Measurements from ENCODE around the gene ATP8A1.
A peak's percentile ranks its signal among the peaks of the same experiment; 100 is the strongest.

Gene ATP8A1

DNA sequence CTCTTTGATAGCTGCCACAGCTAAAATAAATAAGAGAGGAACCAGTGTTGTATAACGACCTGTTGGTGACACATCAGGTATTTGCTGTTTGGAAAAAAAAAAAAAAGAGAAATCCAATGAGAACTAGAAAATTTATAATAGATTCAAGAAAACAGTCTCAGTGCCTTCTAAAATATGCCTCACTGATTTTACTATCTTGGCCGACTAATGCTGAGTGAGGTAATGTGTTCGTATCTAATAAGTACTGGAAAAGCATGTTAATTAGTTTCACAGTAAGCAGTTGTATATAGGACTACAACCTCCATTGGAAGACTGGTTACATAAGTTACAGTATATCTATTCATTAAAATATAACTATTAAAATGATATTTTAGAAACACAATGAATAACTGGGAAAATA, 32.4 kb downstream of the ATP8A1 start:
- no peak for DNase-seq

DNA sequence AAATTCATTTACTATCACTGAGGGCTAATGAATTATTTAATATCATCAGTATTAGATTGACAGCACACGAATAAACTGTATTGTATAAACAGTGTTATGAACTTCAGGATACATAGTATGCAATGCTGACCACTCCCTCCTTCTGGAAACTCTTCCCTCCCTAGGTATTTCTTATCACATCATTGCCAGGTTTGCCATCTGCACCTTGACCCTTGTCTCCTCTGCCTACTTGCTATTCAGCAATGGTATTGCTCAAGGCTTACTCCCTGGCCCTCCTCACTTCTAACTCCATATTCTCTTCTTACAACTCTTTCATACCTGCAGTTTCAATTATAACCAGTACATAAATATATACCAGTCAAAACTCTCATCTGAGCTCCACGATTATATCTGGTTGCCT, 38.9 kb downstream of the ATP8A1 start:
- DNase-seq, result no peak

DNA sequence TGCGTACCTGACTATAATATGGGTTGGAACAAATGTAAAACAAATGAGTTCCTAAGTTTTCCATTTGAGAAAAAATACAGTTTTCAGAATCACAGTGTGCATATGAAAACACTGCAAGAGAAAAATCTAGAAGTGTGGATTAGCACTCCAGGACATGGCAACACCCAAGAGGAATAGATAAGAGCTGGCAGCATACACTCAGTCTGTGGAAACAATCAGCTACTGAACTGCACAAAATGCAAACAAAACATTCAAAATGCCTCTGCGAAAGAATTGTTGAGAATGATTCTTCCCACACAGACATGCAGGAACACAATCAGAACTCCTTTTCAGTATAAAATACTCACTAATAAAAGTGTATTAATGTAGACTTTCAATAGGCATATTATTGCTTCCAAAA, 39.9 kb downstream of the ATP8A1 start:
- no peak for DNase-seq

DNA sequence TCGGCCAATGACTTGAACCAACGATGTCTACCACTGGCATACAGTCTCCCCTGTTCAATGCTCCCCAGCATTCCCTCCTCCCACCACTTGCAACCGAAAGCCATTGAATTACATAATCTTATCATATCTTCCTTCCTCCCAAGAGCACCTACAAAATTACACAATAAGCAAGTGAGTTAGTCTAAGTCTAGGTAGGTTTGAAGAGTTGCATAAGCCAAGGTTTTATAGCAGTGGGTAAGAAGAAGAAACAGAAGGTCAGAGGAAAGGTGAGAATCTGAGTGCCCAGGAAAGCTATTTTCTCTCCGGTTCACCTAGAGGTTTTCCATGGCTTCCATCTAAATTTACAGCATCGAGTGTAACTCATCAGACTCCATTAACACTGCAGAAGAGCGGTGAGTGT, 40.3 kb downstream of the ATP8A1 start:
- DNase-seq, result no peak

DNA sequence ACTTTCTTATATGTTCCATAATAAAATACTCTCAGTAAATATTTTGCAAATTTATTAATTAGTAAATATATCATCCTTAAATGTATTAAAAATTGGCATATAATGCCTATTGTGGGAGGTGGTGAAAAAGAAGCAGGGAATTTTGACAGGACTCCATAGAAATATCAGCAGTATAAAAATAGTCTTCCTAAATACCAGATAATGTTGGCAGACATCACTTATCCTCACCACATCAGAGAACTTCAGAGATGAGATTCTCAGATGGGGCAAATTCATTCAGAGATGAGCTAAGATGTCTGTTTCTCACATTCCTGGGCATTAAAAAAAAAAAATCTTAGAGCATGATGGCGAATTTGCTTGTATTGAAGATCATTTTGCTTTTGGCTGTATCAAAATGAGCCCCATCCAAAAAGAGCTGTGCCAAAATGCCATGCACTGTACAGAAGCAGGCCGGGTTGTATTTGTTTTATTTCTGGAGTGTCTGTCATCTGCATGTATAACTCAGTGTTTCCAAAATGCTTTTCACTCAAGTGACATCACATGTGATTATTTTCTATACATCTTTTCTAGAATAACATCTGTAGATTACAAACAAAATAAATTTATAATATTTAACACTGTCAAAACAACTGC, 41.7 kb downstream of the ATP8A1 start:
- no peak for DNase-seq

DNA sequence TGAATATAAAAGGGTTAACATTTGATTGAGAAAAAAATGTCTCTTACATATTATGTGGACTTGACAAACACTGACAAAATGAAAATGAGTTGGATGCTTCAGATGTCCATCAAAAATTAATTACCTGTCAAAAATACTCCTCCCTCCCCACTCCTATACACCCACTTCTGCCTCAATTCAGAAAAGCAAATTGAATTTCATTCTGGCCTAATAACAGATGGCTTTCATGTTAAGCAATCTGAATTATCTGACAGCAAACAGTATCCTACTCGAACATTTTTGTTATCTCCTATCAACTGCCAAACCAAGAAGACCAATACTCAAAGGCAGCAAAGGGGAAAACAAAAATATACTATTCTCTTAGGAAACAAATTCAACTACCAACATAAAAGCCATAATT, 44.0 kb downstream of the ATP8A1 start:
- no peak for DNase-seq

DNA sequence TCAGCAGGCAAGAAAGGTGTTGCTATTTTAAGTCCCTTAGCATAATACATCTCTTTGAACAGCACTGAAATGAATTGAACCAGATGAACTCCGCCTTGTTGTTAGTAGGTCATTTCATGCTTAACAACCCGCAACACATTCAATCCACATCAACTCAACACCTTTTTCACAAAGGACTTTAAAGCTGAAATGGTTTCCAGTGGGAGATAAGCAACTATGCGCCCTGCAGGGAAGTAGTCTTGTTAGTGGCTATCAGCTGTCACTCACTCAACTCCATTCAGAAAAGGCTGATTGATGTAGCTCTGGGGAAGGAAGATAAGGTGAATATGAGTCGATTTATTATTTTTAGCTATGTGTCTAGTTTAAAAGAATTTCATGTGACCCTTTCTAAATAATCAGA, 46.0 kb downstream of the ATP8A1 start:
- no peak for DNase-seq

DNA sequence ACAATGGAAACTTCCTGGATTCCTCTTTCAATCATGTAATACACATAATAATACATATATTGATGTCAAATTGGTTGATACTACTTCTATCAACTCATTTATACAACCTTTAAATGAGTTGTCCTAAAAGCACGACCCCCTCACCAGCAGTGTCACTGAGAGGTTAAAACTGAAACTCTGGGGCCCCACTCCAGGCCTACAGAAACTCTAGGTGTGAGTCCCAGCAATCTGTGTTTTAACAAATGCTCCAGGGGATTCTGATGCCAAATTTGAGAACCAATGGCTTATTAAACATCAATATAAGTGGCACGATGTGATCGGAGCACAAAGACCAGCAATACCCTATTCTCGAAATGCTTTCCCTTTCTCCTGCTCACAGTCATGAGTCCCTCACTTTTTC, 47.9 kb downstream of the ATP8A1 start:
- no peak for DNase-seq

DNA sequence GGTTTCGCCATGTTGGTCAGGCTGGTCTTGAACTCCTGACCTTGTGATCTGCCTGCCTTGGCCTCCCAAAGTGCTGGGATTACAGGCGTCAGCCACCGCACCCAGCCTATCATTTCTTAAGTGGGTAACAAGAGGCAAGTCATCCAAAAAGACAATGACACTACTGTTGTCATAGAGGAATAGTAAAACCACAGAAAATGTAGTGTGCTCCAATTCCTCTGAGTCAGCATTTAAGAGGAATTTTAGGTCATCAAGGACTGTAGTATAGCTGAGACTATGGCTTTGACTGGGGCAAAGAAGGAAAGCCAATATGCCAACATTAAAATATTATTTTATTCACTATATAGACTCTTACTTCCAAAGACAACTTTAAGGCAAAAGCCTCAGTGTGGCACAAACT, 48.4 kb downstream of the ATP8A1 start:
- no peak for DNase-seq

DNA sequence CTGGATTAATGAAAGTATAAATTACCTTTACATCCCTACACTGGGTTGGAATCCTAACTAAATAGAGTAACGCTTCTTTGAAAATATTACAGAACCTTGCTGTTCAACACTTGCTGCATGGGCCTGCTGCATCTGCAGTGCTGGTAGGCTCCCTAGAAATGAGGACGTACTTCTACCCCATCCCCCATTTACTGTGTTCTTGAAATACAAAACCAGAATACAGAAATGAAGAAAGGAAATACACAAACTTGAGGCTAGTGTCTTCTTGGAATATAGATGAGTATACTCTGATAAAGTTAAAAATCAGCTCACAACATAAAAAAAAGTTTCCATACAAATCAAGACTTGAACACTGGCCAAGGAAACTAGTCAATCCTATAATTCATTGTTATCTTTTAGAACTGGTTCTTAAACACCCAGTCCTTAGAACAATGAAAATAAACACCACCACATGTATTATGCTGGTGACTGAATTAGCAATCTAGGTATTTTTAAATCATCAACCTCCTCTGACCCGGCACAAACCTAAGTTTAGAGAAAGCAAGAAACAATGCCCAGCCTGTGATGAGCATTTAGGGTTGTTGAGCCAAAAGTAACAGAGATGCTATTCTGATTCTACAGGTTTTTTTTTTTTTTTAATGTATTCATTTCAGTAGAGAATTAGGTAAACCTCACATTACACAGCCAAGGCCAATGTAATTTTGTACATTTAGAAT, 49.7 kb downstream of the ATP8A1 start:
- no peak for DNase-seq

DNA sequence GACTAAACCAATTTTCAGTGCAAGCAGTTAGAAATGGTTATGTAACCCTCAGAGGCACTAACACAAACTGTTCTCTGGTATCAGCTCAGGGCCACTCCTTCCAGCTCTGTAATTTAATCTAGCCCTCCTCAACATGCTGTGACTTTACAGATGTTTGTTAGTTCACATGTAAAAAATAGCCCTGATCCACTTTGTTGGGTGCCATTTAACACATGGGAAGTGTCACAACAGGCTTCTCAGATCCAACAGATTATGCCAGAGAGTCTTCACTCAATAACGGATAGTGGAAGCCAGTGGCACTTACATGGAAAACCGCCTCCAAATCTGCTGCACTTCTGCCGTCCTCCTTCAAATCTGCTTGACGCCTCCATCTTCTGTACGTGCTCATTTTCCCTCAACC, 51.6 kb downstream of the ATP8A1 start:
- no peak for DNase-seq

DNA sequence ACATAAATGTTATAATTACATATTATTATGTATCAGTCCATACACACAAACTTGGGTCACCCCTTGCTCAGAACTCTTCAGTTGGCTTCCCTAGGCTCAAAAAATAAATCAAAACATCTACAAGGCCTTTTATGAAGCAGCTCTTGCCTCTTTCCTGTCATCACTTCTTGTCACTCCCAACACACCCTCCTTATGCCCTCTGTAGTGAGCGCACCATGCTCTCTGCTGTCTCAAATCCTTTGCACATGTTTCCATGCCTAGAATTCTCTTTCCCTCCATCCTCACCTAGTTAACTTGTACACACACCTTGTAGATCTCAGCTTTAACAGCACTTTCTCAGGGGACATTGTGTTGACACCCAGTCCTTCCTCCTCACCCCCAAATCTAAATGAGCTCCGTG, 53.0 kb downstream of the ATP8A1 start:
- no peak for DNase-seq

DNA sequence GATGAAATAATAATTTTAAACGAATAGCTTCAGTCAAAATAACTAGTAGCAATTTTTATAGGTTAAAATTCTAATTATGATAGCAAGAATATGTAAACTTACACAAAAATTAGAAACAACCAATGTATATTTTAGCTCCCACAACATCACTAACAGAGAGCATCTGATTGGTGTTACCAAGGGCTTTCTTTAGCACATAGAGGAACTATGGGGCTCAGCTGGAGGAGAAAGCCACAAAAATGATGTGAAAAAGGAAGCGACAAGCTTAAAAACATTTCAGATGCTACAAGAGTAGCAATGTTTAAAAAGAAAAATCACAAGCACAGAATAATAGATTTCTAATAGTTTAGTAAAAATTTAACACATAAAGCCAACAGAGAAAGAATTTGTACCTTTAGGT, 56.3 kb downstream of the ATP8A1 start:
- DNase-seq, result no peak

DNA sequence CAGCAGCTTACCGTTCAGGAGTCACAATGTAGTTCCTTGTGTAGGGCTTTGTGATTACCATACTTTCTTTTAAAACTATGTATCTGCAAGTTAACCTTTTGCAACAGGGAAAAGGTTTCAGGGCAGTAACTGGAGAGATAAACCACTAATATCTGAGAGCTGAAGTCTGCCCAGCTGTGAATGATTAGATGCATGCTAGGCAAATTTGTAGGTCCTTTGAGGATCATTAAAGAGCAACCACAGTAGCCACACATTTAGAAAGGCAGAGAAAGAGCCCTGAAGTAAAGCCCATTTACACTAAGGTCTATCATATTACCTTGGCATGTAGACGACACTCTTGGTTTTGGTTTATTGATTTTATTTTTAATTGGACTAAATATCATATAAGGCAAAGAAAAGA, 60.0 kb downstream of the ATP8A1 start:
- no peak for DNase-seq

DNA sequence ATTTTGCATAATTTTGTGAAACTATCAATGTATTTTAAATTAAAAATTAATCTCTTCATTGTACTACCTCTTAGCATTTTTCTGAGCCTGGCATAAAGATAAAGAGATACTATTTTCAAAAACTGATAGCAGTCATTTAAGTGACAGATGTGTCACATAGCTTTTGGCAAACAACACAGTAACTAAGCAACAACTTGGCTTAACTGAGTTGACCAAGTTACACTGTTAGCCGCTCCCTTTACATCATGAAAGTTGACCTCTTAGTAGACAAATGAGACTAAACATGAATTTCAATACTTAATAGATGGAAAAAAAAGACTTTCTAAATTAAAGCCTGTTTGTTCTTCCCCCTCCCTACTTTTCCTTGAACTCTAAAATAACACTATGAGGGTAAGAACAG, 62.0 kb downstream of the ATP8A1 start:
- no peak for DNase-seq

DNA sequence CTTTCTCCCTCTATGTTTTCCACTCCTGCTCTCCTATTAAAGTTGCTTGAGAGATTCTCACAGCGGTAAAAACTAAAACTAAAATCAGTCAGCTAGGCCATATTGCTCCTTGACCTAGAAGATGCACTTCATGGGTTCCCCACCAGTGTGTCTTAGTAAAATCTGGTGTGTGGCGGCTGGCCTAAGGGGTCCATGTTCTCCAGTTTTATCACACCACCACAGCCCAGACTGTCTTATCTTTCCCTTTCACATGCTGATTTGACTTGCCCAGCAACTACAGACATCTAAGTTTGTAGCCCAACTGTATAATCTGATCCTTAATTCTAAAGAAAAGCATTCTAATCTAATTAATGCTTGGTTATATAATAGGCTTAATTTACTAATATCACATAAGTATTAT, 68.0 kb downstream of the ATP8A1 start:
- no peak for DNase-seq

DNA sequence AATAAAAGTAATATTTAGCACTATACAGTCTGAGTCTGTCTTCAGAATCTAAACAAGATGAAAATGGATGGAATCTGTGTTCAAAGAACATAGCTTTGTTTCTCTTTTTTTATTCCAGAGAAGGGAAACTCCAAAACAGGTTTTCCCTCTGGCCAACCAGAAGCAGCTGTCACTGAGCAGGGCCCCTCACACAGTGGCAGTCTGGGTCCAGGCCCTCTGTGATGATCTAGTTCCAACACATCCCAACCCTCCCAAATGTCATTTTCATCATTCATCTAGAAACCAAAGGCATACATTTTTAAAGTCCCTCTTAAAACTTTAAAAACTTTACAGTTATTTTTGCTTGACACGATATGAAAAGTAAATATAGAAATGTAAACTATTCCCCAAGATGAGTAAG, 70.1 kb downstream of the ATP8A1 start:
- DNase-seq, result no peak

DNA sequence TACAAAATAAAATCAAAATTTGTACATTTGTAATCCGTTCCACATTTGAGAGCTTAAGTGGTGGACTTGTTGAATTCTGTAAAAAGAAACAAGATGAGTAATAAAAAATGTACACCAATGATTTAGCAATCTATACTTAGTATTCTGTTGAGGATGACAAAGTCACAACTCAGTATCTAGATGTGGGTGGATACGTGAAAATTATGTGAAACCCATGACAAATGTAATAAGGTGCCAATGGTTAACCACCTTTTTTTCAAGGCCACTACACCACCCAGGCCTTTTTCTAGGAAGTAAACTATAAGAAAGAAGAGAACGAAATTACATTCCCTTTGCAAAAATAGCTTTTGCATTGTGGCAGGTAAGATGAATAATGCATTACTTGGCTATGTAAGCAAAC, 77.0 kb downstream of the ATP8A1 start:
- no peak for DNase-seq

DNA sequence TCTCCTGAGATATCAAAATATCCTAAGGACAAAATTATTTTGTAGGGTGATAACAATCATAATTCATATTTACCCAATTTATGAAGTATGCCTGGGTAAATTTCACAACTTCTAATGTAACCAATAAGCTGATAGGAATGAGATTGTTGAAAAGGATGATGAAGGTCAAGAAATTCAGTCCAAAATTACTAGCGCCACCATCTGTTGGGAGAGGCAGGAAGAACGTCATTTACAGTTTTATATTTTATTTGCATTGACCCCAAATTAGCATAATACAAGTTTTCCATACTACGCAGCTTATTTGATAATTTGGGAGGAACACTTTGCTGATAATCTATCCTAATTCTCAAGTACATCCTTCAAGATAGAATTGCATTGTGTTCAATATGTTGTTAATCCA, 78.7 kb downstream of the ATP8A1 start:
- DNase-seq, result no peak

DNA sequence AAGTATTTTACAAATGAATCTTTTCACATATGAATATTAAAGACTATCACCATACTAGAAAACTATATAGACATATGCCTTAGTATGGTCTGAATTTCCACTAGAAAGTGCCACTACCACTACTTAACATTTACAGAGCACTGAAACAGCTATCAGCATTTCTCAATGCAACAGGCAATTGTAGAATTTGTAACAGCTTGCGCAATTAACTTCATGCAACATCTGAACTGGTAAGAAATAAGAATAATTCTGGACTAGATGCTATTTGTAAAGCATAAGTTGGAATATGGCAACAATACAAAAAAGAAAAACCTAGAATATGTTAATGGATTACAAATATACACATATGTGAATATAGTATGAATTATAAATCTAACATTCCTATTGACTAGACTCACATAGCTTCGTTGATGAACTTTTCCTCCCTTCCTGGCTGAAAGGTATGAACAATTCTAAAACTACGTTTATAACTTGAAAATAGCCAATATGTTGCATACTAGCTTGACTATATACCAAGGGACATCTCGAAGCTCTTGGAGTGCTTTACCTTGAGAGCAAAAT, 82.0 kb downstream of the ATP8A1 start:
- DNase-seq, result no peak

DNA sequence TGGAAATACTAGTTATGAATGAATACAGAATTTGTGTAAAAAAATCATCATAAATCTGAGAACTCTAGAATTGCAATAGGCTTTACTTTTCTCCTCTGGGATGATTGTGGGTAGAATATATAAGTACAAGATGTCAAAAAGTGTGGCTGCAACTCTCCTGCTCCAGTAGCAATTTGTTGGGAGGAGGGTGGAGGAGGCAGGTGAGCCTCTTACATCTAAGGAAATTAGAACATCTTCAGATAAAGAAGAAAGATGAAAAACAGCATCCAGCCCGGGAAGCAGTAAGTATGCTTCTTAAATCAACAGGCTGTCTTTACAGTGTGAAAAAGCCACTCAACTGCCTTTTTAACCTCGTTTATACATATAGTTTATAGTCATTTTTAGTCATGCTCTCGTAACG, 83.7 kb downstream of the ATP8A1 start:
- no peak for DNase-seq

DNA sequence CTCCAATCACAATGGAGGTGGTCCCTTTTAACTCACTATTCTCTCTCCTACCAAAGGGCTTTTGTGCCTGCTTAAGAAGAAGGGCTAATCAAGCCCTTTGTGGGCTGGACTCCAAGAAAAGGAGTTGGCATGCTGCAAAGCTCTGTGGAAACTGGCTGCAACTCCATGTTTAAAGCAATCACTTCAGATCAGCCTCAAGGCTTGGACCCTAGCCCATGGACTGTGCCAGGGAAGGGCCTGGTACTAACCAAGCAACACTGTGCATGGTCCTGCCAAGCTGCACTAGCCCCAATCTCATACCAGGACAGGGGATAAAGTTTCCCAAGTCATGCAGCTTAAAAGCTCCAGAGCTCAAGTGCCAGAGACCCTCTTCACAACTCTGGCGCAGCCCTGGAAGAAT, 86.7 kb downstream of the ATP8A1 start:
- DNase-seq, result no peak

DNA sequence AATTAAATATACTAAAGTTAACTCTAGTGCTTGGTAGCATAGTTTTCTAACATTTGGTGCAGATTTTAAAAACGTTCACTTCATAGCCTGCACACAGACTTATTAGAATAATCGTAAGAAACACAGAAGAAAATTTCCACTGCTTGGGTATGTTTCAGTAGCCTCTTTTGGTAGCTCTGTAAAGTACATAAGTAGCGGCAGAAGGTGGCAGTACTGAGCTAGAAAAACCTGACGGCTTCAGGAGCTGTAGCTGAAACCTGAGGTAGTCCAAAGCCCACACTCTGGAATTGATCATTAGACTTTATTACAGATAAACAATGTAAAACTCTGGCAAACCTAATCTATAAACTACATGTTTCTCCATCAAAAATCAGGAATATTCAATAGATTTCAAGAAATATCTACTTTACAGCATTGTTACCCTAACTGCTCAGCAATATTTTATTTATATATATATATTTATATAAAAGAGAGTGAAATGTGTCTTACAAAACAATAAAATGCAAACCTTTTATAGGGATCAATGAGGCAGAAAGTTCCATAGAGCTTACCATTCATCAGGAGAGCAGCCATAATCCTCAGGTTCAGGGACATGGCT, 88.2 kb downstream of the ATP8A1 start:
- peak; percentile 30 for DNase-seq

DNA sequence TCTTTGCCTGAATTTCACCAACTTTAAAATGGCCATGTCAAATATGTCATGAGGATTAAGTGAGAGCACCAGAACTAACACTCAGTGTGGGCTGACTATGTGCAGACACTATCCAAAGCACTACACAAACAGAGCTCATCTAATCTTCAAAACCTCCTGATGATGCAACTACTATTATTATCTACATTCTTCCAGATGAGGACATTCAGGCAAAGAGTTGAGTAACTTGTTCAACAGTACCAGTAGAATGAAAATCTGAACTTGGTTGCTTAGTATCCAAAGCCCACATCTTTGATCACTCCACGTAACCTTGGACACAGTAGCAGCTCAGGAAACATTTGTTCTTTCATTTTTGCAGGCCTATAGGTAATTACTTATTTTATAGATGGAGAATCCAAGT, 90.1 kb downstream of the ATP8A1 start:
- DNase-seq, result no peak

DNA sequence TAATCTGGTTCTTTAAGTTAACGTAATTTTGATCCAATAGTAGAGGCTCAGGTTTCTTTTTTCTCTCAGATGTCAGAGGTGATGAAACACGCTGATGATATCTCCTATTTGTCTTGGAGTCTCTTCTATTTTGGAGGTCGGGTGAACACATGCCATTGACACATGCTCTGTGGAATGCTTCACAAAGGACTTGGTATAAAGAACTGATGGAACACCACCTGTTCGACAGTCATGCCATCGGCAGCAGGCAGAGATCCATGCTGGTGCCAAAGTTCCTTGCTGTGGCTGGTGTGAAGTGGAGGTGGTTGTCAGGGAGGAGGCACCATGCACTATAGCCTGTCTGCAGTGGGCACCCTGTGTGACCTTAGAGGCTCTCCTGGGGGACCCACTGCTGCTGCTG, 94.9 kb downstream of the ATP8A1 start:
- no peak for DNase-seq

All from stimulated activated naive CD4-positive, alpha-beta T cell treated with Interleukin-2 at 50 U/mL for 16 hours (primary cell).